DMS79 treated with DMSO at 0.1 percent for 48 hours (cell line): ENCODE results near the gene CRLF2.
"Not testable (repeated sequence)": the region's sequence is repeated elsewhere in the genome, so short reads cannot be mapped to it uniquely, and the experiment has no call there.

Experiments
- DNase-seq: peaks from one replicate; lab custom pipeline; 2025; lab: John Stamatoyannopoulos, UW

CRLF2 gene

DNA sequence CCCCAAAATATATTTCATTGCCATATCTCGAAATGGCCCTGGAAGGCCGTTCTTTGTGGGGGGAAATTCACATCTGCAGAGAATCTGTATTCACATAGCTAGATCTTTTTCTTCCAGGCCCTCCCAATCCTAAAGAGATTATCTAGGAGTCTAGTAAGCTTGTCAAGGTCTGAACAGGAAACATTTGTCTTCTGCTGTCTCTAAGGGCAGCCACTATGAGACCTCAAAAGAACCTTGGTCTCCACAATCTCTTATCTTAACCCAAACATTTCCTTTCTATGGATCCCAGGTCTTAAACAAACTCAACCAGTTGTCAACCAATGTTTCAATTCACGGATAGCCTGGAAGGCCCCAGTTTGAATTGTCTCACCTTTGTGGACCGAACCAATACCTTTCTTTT, 45.0 kb downstream of the CRLF2 start:
- no peak for DNase-seq

DNA sequence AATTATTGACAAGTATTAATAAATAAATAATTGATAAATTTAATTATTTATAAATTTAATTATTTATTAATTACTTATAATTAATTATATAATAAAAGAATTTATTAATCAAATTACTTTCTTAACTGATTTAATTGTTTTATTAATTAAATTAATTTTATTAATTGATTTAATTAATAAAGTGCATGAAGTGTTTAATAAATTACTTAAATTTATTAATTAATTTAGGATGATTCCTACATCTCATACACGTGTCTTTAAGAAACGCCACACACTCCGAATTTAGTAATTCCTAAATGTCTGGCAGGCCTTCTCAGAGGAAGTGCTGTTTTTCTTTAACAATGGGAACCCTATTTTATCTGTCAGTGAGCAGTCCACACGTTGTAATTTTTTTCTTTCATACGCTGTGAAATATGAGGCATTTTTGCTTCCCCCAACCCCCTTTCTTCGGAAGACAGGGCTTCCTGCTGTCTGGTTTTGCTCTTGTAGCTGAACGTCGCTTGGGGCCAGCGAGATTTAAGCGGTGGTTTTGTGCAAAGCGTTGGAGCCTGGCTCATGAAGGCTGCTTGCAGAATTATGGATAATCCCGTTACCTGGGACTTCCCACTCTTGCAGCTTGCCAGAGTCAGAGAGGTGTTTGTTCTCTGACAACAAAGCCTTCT, 46.8 kb downstream of the CRLF2 start:
- no peak for DNase-seq

DNA sequence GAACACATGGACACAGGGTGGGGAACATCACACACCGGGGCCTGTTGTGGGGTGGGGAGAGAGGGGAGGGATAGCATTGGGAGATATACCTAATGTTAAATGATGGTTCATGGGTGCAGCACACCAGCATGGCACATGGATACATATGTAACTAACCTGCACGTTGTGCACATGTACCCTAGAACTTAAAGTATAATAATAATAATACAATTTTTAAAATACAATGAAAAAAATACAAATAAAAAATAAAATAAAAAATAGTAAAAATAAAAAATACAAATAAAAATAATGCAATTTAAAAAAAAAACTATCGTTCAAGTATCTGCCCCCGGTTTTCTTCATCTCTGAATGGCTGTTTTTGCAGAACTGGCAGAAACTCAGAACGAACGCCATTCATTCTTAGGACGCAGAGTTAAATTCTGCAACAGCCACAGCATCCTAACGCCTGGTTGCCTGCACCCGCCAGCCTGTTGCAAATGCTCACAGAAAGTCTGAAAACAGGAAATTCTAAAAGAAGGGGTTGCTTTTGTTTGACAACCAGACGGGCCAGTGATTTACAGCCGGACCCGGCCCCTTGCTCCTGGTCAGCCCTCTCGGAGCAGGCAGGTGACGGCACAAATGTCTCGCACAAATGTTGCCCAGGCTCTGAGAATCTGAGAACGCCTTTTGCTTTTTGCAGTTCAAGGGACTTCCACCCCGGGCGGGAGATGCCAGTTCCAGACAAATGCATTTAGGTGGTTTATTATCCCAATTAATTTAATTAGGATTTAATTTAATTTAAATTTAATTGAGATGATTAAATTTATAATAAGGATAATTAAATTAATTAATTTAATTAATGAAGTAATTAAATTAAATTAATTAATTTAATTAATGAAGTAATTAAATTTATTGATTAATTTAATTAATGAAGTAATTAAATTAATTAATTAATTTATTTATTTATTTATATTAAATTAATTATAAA, 47.8 kb downstream of the CRLF2 start:
- no peak for DNase-seq

- no peak for DNase-seq
Measured at GRCh38 chrX:1163231-1163630, 49.2 kb downstream of the CRLF2 start.

DNA sequence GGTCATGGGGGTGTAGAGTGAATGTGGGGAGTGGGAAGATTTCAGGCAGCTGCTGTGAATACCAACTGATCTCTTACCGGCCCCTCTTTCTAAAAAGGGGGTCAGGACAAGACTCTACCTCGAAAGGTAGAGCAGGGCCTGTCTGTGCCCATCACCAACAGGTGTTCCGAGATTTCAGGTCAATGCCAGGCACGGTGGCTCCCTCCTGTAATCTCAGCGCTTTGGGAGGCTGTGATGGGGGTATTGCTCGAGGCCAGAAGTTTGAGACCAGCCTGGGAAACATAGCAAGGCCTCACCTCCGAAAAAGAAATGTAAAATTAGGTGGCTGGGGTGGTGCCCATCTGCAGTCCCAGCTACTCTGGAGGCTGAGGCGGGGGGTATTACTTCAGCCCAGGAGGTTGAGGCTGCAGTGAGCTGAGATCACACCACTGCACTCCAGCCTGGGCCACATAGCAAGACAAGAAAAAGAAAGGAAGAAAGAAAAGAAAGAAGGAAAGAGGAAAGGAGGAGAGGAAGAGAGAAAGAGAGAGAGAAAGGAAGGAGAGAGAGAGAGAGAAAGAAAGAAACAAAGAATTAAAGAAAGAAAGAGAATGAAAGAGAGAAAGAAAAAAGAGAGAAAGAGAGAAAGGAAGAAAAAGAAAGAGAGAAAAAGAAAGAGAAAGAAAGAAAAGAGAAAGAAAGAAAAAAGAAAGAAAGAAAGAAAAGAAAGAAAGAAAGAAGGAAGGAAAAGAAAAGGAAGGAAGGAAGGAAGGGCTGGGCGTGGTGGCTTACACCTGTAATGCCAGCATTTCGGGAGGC, 50.1 kb downstream of the CRLF2 start:
- DNase-seq, result no peak

GRCh38 chrX:1159548-1159947, 52.9 kb downstream of the CRLF2 start:
- no peak for DNase-seq

DNA sequence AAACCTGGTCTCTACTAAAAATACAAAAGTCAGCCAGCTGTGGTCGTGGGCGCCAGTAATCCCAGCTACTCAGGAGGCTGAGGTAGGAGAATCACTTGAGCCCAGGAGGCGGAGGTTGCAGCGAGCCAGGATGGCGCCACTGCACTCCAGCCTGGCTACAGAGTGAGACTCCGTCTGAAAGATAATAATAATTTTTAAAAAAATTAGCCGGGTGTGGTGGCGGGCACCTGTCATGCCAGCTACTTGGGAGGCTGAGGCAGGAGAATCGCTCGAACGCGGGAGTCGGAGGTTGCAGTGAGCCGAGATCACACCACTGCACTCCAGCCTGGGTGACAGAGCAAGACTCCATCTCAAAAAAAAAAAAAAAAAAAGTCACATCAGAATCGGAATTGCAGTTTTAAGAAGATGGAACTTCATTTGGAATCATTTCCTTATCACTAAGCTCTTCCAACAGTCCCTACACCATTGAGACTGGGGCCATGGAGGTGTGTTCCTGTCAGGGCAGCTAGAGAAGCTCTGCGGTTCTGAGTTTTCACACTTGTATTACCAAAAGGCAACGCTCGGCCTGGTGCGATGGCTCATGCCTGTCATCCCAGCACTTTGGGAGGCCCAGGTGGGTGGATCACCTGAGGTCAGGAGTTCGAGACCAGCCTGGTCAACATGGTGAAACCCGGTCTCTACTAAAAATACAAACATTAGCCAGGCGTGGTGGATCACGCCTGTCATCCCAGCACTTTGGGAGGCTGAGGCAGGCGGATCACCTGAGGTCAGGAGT, 55.6 kb downstream of the CRLF2 start:
- not testable (repeated sequence) for DNase-seq

DNA sequence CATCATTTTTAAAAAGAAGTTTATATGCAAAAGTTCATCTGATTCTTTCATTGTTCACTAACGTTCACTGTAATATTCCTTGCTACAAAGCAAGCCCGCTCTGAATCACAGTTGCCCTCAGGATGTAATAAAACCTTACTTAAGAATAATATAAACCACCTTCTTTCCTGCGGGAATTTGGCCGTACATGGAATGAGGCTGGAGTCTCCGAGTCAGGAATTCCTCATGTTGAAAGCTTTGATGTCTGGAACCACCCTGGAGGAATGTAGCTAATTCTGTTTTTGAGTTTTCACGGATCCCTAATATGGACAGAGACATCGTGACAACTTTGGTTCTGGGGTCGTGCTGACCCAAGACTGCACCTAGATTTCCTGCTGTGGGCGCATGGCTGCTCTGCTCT, 58.5 kb downstream of the CRLF2 start:
- DNase-seq, result no peak

GRCh38 chrX:1152090-1152489, 60.4 kb downstream of the CRLF2 start:
- no peak for DNase-seq

DNA sequence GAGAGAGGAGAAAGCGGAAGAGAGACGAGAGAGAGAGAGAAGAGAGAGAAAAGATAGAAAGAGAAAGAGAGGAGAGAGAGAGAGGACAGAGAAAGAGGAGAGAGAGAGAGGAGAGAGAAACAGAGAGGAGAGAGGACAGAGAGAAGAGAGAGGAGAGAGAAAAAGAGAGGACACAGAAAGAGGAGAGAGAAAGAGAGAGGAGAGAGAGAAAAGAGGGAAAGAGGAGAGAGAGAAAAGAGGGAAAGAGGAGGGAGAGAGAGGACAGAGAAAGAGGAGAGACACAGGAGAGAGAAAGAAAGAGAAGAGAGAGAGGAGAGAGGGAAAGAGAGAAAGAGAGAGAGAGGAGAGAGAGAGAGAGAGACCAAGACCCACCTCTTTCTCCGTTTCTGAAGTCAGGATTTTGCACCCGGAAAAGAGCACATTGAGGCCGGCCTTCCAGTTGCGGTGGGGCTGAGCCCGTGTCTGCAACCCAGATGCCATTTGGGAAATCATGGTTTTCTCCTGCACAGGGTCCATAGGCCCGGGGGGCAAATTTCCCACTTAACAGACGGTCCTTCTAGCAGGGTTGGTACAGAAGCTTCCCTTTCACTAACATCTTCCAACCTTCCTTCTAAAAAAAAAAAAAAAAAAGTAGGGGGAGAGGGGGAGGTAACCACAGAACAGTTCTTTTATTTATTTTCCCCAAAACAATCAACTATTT, 60.9 kb downstream of the CRLF2 start:
- DNase-seq, result no peak

GRCh38 chrX:1150569-1151347, 61.7 kb downstream of the CRLF2 start:
- no peak for DNase-seq

- DNase-seq, result no peak
Measured at GRCh38 chrX:1147611-1148515, 64.6 kb downstream of the CRLF2 start.

DNA sequence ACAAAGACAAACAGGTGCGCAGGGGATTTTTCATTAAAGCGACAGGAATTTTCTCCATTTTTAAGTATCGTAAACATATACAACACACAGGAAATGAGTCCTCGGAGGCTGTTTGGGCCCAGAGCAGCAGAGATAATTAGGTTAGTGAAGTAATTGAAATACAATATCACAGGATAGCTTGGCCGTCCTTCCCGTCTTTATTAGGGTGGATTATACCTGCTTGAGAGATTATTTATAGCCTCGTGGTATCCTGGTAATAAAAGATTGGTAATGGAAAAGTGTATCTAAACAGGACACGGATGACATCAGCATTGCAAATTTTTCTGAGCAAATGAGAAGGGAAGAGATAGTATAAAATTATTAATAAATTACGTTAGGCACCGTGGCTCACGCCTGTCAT, 68.2 kb downstream of the CRLF2 start:
- DNase-seq, result no peak
